K562 (cell line): ENCODE results near the gene POMC. TPM values are rescaled to one million over a fixed set of nuclear protein-coding genes. Genes with fewer than 3 reads are reported as not detected.
"Not testable (repeated sequence)": the region's sequence is repeated elsewhere in the genome, so short reads cannot be mapped to it uniquely, and the experiment has no call there.

Experiments
- ATAC-seq: fragments of 200-7000 bp; cut with Tn5 transposase; 3 replicates; pipeline ENCODE4 v1.9.1; 2020; ENCODE audit warnings: moderate library complexity
- BruUV-seq: library from RNA; stranded (reverse); fragments of 400-500 nt; replicated peaks from 2 replicates; lab custom pipeline; 2021; lab: Mats Ljungman, UMichigan
- CTCF ChIA-PET: fragments of 300-600 bp; formaldehyde crosslinking; extraction: SDS; loops from one replicate; lab custom pipeline; 2021; ENCODE audit warnings: low intra/inter-chr PET ratio; lab: Yijun Ruan, JAX
- POLR2A ChIA-PET: fragments of 300-600, 350-650 bp; sonication (Branson Sonifier 250); formaldehyde crosslinking; extraction: SDS; loops from one replicate; lab custom pipeline; 2021; ENCODE audit warnings: antibody characterized with exemption, inconsistent platforms; lab: Yijun Ruan, JAX
- DNase-seq, 4 experiments: peaks; one replicate each; pipeline versions ENCODE4 v3.0.0 to v3.0.0-alpha.2; 2011 to 2018; ENCODE audit warnings: low spot score in 3 of 4, mixed read lengths in 3 of 4; ENCODE audit errors: extremely low read depth in 1 of 4
- FAIRE-seq: peaks from 2 replicates; lab custom pipeline; 2011; peaks lifted over from hg19 to GRCh38; lab: Jason Lieb, UNC
- H2AFZ ChIP-seq: 2 replicates; pipeline ENCODE4 v1.6.0; 2011; ENCODE audit warnings: low read depth, low read length, control low read depth, inconsistent platforms
- H3K27ac ChIP-seq: fragments of 200-600 bp; 3 replicates; pipeline ENCODE4 v1.8.0; 2011; ENCODE audit warnings: low read depth, mild to moderate bottlenecking, control low read depth, inconsistent platforms, low read length, moderate library complexity, mixed read lengths; ENCODE audit errors: extremely low read depth
- H3K27me3 ChIP-seq, 2 experiments: fragments of 300-600 bp in 1 of 2; 2 replicates in 1 of 2; 3 replicates in 1 of 2; pipeline versions ENCODE4 v1.6.0 to v1.8.0; 2011; ENCODE audit warnings: inconsistent platforms in 2 of 2, low read length in 2 of 2, mild to moderate bottlenecking in 1 of 2, mixed read lengths in 1 of 2, moderate library complexity in 1 of 2; ENCODE audit not compliant: control insufficient read depth in 2 of 2, insufficient read depth in 2 of 2
- H3K36me3 ChIP-seq: fragments of 300-600 bp; 3 replicates; pipeline ENCODE4 v1.8.0; 2011; ENCODE audit warnings: mild to moderate bottlenecking, low read length, inconsistent platforms; ENCODE audit not compliant: control insufficient read depth, insufficient read depth
- H3K4me1 ChIP-seq, 2 experiments: fragments of 200-600 bp in 1 of 2; replicated peaks in 1 of 2; 2 replicates in 1 of 2; 3 replicates in 1 of 2; pipeline versions ENCODE4 v1.5.1 to v1.8.0; 2011; ENCODE audit warnings: inconsistent platforms in 2 of 2, low read length in 2 of 2, mild to moderate bottlenecking in 1 of 2, mixed read lengths in 1 of 2, moderate library complexity in 1 of 2; ENCODE audit not compliant: control insufficient read depth in 2 of 2, insufficient read depth in 2 of 2
- H3K4me2 ChIP-seq: 2 replicates; pipeline ENCODE4 v1.6.1; 2011; ENCODE audit warnings: low read length, control low read depth, inconsistent platforms, mixed read lengths; ENCODE audit not compliant: insufficient read depth
- H3K4me3 ChIP-seq: fragments of 200-600 bp; sonication (generic), shearing (Covaris generic); 2 replicates; pipeline ENCODE4 v1.5.1; 2016; ENCODE audit warnings: control low read depth, inconsistent platforms
- H3K79me2 ChIP-seq: fragments of 200-600 bp; 3 replicates; pipeline ENCODE4 v1.8.0; 2011; ENCODE audit warnings: low read length, inconsistent platforms; ENCODE audit not compliant: control insufficient read depth, insufficient read depth
- H3K9ac ChIP-seq, 2 experiments: 2 replicates each; pipeline versions ENCODE4 v1.6.0 to v1.6.1; 2011; ENCODE audit warnings: low read depth in 2 of 2, low read length in 2 of 2, control low read depth in 1 of 2, inconsistent platforms in 1 of 2, mild to moderate bottlenecking in 1 of 2, mixed read lengths in 1 of 2; ENCODE audit not compliant: insufficient read depth in 1 of 2
- H3K9me1 ChIP-seq: one replicate; pipeline ENCODE4 v1.6.0; 2011; ENCODE audit warnings: inconsistent platforms, mild to moderate bottlenecking, low read length, moderate library complexity; ENCODE audit not compliant: control insufficient read depth, insufficient read depth
- H3K9me3 ChIP-seq: replicated peaks from 2 replicates; pipeline ENCODE4 v1.5.1; 2011; ENCODE audit warnings: low read depth, low read length, inconsistent platforms; ENCODE audit not compliant: control insufficient read depth, insufficient read depth
- H4K20me1 ChIP-seq: replicated peaks from 2 replicates; pipeline ENCODE4 v1.6.1; 2011; ENCODE audit warnings: low read length, inconsistent platforms, mixed read lengths; ENCODE audit not compliant: control insufficient read depth, insufficient read depth
- CBX3 ChIP-seq, 2 experiments: IDR thresholded peaks; 1 replicate in 1 of 2; 2 replicates in 1 of 2; pipeline ENCODE4 v1.6.1; 2012; ENCODE audit warnings: inconsistent platforms in 2 of 2, low read length in 2 of 2, borderline replicate concordance in 1 of 2, control low read depth in 1 of 2
- NFIC ChIP-seq: fragments of 450-650 bp; IDR thresholded peaks from 2 replicates; pipeline ENCODE4 v1.6.1; 2017; ENCODE audit warnings: mild to moderate bottlenecking, inconsistent platforms
- ZNF717 ChIP-seq: fragments of 250-450 bp; sonication (Bioruptor Pico); IDR thresholded peaks from 2 replicates; pipeline ENCODE4 v1.5.0; 2021
- WGBS: fragments of 100-300 bp; shearing (Covaris generic); methylation state at CpG from one replicate; pipeline ENCODE4 v1.1.6; 2016; ENCODE audit warnings: low coverage, mixed read lengths; ENCODE audit not compliant: insufficient coverage; ENCODE audit errors: missing lambda C conversion rate; 5-methylcytosine and 5-hydroxymethylcytosine counted together
- in situ Hi-C: fragments of 300-500 bp; cut with MboI; formaldehyde crosslinking; loops from 4 replicates; pipeline ENCODE4 v1.15.0; 2018; ENCODE audit warnings: inconsistent platforms, mixed read lengths
- intact Hi-C: fragments of 100-400 bp; cut with micrococcal nuclease; formaldehyde crosslinking; loops from 2 replicates; pipeline ENCODE4 v1.14.2; 2022
- polyA plus RNA-seq, 8 experiments: library from polyadenylated mRNA; depleted of rRNA in 4 of 8; stranded (reverse) in 5 of 8; unstranded in 3 of 8; fragments of >200 nt; fragmentation: Nextera tagmentation in 2 of 8; fragmentation: Illumina TruSeq in 1 of 8; extraction: Ambion mirVana in 2 of 8; extraction: Trizol in 1 of 8; gene quantifications; 2 replicates each; pipeline versions ENCODE4 v1.2.1 to v1.2.3, GENCODE V29; 2011 to 2014; ENCODE audit warnings: inconsistent platforms in 1 of 8, missing spikeins in 1 of 8
- total RNA-seq, 7 experiments: library from RNA; depleted of rRNA in 6 of 7; stranded (reverse); fragments of >200 nt in 6 of 7; fragmentation: Illumina TruSeq in 2 of 7; extraction: Trizol in 2 of 7; gene quantifications; 2 replicates each; pipeline versions ENCODE4 v1.2.1 to v1.2.3, GENCODE V29; 2011 to 2021; ENCODE audit warnings: low replicate concordance in 1 of 7
- TF ChIP-seq, protein P1 (sequence below), 2 experiments: IDR thresholded peaks; 2 replicates each; pipeline ENCODE4 v1.6.1; 2011; ENCODE audit warnings: borderline replicate concordance in 1 of 2, control low read depth in 1 of 2, low read depth in 1 of 2, low read length in 1 of 2, mild to moderate bottlenecking in 1 of 2, mixed read lengths in 1 of 2, moderate library complexity in 1 of 2; ENCODE audit not compliant: insufficient read depth in 1 of 2, insufficient read length in 1 of 2, poor library complexity in 1 of 2, severe bottlenecking in 1 of 2; ENCODE audit errors: extremely low read depth in 1 of 2

The POMC gene
- total and polyA plus RNA-seq, 9 of the 15 experiments (the other 6 are each of a cell fraction or from before 2014, with no cell fraction given) = not detected

DNA sequence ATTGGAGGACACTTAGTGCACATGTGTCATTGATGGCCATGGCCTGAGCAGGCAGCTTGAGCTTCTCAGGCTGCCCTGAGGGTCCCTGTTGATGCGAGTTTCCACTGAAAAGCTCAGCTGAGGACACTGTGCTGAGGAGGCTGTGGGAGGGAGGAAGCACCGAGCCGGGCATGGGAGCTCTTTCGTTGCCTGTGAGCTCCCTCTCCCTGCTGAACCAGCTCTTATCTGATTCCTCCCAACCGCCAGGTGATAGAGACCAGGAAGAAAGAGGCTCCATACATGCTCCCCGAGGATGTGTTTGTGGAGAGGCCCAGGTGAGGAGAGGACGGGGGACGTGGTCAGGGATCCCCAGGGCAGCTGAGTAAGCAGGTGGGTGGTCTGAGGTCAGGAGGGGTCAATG, 27.3 kb downstream of the POMC start:
- CTCF ChIA-PET = no interaction called here
- BruUV-seq = no TSS peak
- no peak for DNase-seq

DNA sequence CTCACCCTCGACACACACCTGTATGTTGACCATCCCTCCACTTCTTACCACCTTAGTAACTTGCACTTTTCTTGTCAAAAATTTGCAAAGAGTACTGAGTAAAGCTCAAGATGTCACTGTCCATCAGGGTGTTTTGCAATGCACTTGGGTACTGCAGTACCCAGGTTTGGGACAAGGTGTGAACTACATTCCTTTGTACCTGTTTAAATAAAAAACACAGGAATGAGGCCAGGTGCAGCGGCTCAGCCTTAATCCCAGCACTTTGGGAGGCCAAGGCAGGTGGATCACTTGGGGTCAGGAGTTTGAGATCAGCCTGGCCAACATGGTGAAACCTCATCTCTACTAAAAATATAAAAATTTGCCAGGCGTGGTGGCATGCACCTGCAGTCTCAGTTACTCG, 27.8 kb downstream of the POMC start:
- in situ Hi-C loops, H3K27ac ChIP-seq, H3K4me2 ChIP-seq, CTCF ChIA-PET, POLR2A ChIA-PET, H3K79me2 ChIP-seq, H3K9ac ChIP-seq, H3K4me3 ChIP-seq, ATAC-seq, H3K9me3 ChIP-seq, FAIRE-seq, H4K20me1 ChIP-seq, DNase-seq, BruUV-seq, H3K9me1 ChIP-seq, intact Hi-C loops, H3K4me1 ChIP-seq, H3K36me3 ChIP-seq, H2AFZ ChIP-seq: not testable (repeated sequence)
- H3K27me3 ChIP-seq = peaks cover 41 to 81% of the 10 kb centered on the region in 2 experiments
- 2% methylated on average over 4 of the region's 4 CpGs for WGBS

More for the DNA sequence above, 27.3 kb downstream of the POMC start:
- intact Hi-C loops = no loop called here
- H3K4me1 ChIP-seq = no peaks in the 10 kb centered on the region
- FAIRE-seq (no peak), ATAC-seq (no peak)
- peaks cover 43 to 81% of the 10 kb centered on the region in 2 experiments for H3K27me3 ChIP-seq
- no peak overlapping the region for H3K4me3 ChIP-seq
- in situ Hi-C loops = no loop called here
- H3K9ac ChIP-seq = no peak overlapping the region
- WGBS = 0% methylated on average over 5 of the region's 8 CpGs
- H4K20me1 ChIP-seq = peaks cover 9% of the 10 kb centered on the region; the same call in 1 of the 2 replicates
- no peaks in the 10 kb centered on the region for H3K9me1 ChIP-seq
- no peak overlapping the region for H2AFZ ChIP-seq
- no peaks in the 10 kb centered on the region for H3K9me3 ChIP-seq
- POLR2A ChIA-PET = no interaction called here
- no peak for TF ChIP-seq NFIC
- TF ChIP-seq CBX3 (IDR thresholded peaks at IDR 0.05; ENCODE audit: borderline replicate concordance in 1 of 2, low read length in 2 of 2) = no peak
- TF ChIP-seq, protein P1, sequence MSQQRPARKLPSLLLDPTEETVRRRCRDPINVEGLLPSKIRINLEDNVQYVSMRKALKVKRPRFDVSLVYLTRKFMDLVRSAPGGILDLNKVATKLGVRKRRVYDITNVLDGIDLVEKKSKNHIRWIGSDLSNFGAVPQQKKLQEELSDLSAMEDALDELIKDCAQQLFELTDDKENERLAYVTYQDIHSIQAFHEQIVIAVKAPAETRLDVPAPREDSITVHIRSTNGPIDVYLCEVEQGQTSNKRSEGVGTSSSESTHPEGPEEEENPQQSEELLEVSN (IDR thresholded peaks at IDR 0.05; ENCODE audit: borderline replicate concordance in 1 of 2, extremely low read depth in 1 of 2, insufficient read depth in 1 of 2, insufficient read length in 1 of 2, low read depth in 1 of 2, low read length in 1 of 2, poor library complexity in 1 of 2, severe bottlenecking in 1 of 2) = no peak
- TF ChIP-seq ZNF717 (CRISPR knock-in tag) = no peak
- no peak overlapping the region for H3K27ac ChIP-seq
- H3K79me2 ChIP-seq = no peaks in the 10 kb centered on the region
- no peaks in the 10 kb centered on the region for H3K36me3 ChIP-seq
- H3K4me2 ChIP-seq = no peak overlapping the region
